Adrenal gland (tissue), 12 donors: ENCODE measurements around the gene RASGRF2. TPM values are rescaled to one million over a fixed set of nuclear protein-coding genes. Genes with fewer than 3 reads are reported as not detected.

Source experiments
- DNase-seq, 7 donors: peaks; one replicate each; pipeline ENCODE4 v3.0.0-alpha.2; 2019 to 2020
- H3K27ac ChIP-seq, 5 donors: fragments of 200-600 bp; sonication (generic) in 4 of 5; 1 replicate in 3 of 5; 2 replicates in 2 of 5; pipeline versions ENCODE4 v1.5.1 to v1.8.0; 2016 to 2020; ENCODE audit warnings: mild to moderate bottlenecking in 1 of 5
- H3K27me3 ChIP-seq: fragments of 200-600 bp; 2 replicates; pipeline ENCODE4 v1.8.0; 2021
- H3K36me3 ChIP-seq, 2 donors: fragments of 200-600 bp; replicated peaks in 1 of 2; 1 replicate in 1 of 2; 2 replicates in 1 of 2; pipeline versions ENCODE4 v1.5.1 to v1.8.0; 2018 to 2022
- H3K4me1 ChIP-seq, 2 donors: fragments of 200-600 bp; replicated peaks in 1 of 2; 1 replicate in 1 of 2; 2 replicates in 1 of 2; pipeline versions ENCODE4 v1.5.1 to v1.8.0; 2018 to 2021
- H3K4me3 ChIP-seq, 4 donors: fragments of 200-600 bp; sonication (generic) in 3 of 4; one replicate each; pipeline ENCODE4 v1.5.1; 2016 to 2018
- H3K9me3 ChIP-seq, 3 donors: fragments of 200-600 bp; sonication (generic) in 1 of 3; replicated peaks in 1 of 3; 1 replicate in 2 of 3; 2 replicates in 1 of 3; pipeline versions ENCODE4 v1.5.1 to v1.8.0; 2016 to 2021
- CTCF ChIP-seq, 6 experiments: fragments of 450-650 bp in 4 of 6; fragments of 200-600 bp in 2 of 6; sonication (generic) in 1 of 6; IDR thresholded peaks; 1 replicate in 5 of 6; 2 replicates in 1 of 6; pipeline versions ENCODE4 v1.5.1 to v1.8.0; 2016 to 2021; ENCODE audit warnings: antibody characterized with exemption in 6 of 6, mild to moderate bottlenecking in 2 of 6, moderate library complexity in 1 of 6
- POLR2A ChIP-seq, 2 donors: fragments of 450-650 bp; IDR thresholded peaks; one replicate each; pipeline ENCODE4 v1.6.1; 2017; ENCODE audit warnings: antibody characterized with exemption in 2 of 2, mild to moderate bottlenecking in 2 of 2, moderate library complexity in 1 of 2
- WGBS, 4 donors: extraction: QIAGEN DNeasy Blood & Tissue Kit in 2 of 4; methylation state at CpG; one replicate each; pipeline versions ENCODE4 v1.1.5 to v1.1.7; 2013 to 2017; 5-methylcytosine and 5-hydroxymethylcytosine counted together
- intact Hi-C, 2 donors: fragments of 100-400 bp; cut with DNase I; formaldehyde crosslinking; loops; one replicate each; pipeline versions ENCODE4 v1.14.1 to v1.15.0; 2022 to 2023
- polyA plus RNA-seq, 3 donors: library from polyadenylated mRNA; stranded (reverse); fragments of 200-250 nt in 2 of 3; fragments of 350-450 nt in 1 of 3; fragmentation: Illumina TruSeq in 1 of 3; extraction: RNeasy Lipid Tissue Mini Kit (QIAGEN cat#74804) in 1 of 3; gene quantifications; one replicate each; pipeline ENCODE4 v1.2.3, GENCODE V29; 2013 to 2014
- total RNA-seq, 9 donors: library from RNA; depleted of rRNA in 4 of 9; stranded (reverse); fragments of >200 nt in 4 of 9; fragments of 120-200 nt in 1 of 9; fragmentation: NEBNext Ultra II Directional in 1 of 9; extraction: Animal tissue kit (Norgen Biotek cat#: 25700) in 1 of 9; gene quantifications; one replicate each; pipeline versions ENCODE4 v1.1.0 to v1.2.4, GENCODE V29; 2013 to 2023
- donor health status: healthy with polysubstance abuse.
- donor health status: Bipolar disorder and iron deficiency.
- donor health status: DM: yes; HTN: yes; CAD: no.
- donor health status: DM: no; HTN: no; CAD: no.
- donor health status: DM: no; HTN: no; CAD: no.
- donor health status: DM: yes; HTN: yes; CAD: no.

RASGRF2 gene
- total and polyA plus RNA-seq, 12 donors: 0.33 to 5.7 (median 2.4) TPM

GRCh38 chr5:81006231-81006630 is 46.1 kb downstream of the RASGRF2 start:
- no peaks in the 10 kb centered on the region for H3K27me3 ChIP-seq
- H3K4me3 ChIP-seq: no peak overlapping the region
- intact Hi-C loops: no loop called here
- H3K9me3 ChIP-seq: no peaks in the 10 kb centered on the region
- no peak for DNase-seq
- H3K4me1 ChIP-seq: no peaks in the 10 kb centered on the region
- no peak overlapping the region for H3K27ac ChIP-seq
- TF ChIP-seq CTCF (IDR thresholded peaks at IDR 0.05) (no peak), POLR2A (IDR thresholded peaks at IDR 0.05) (no peak)
- H3K36me3 ChIP-seq: no peaks in the 10 kb centered on the region

- no peak for DNase-seq
- intact Hi-C loops: no loop called here
- Histone ChIP-seq H3K27ac (no peak overlapping the region), H3K4me1 (no peaks in the 10 kb centered on the region), H3K36me3 (no peaks in the 10 kb centered on the region), H3K9me3 (no peaks in the 10 kb centered on the region), H3K4me3 (no peak overlapping the region), H3K27me3 (no peaks in the 10 kb centered on the region)
- WGBS, 4 donors: 70 to 79% (median 72%) methylated on average over 8 of the region's 8 CpGs
- TF ChIP-seq CTCF (IDR thresholded peaks at IDR 0.05) (no peak), POLR2A (IDR thresholded peaks at IDR 0.05) (no peak)
These were observed 46.9 kb downstream of the RASGRF2 start for GRCh38 chr5:81006947-81007636.

GRCh38 chr5:81007637-81008027 is 47.5 kb downstream of the RASGRF2 start:
- no peak for TF ChIP-seq CTCF (IDR thresholded peaks at IDR 0.05)
- no peak for TF ChIP-seq POLR2A (IDR thresholded peaks at IDR 0.05)
- intact Hi-C loops: no loop called here
- 72 to 85% (median 77%) methylated on average over 5 of the region's 5 CpGs for WGBS, 4 donors
- Histone ChIP-seq H3K27me3 (no peaks in the 10 kb centered on the region), H3K27ac (no peak overlapping the region), H3K4me1 (no peaks in the 10 kb centered on the region), H3K36me3 (no peaks in the 10 kb centered on the region), H3K4me3 (no peak overlapping the region), H3K9me3 (no peaks in the 10 kb centered on the region)
- DNase-seq: no peak

GRCh38 chr5:81010336-81011169 is 50.4 kb downstream of the RASGRF2 start:
- Histone ChIP-seq H3K36me3 (no peaks in the 10 kb centered on the region), H3K9me3 (no peaks in the 10 kb centered on the region), H3K4me1 (no peaks in the 10 kb centered on the region), H3K27ac (no peak overlapping the region), H3K27me3 (no peaks in the 10 kb centered on the region), H3K4me3 (no peak overlapping the region)
- intact Hi-C loops: no loop called here
- TF ChIP-seq CTCF (IDR thresholded peaks at IDR 0.05) (no peak), POLR2A (IDR thresholded peaks at IDR 0.05) (no peak)
- no peak for DNase-seq
- 83 to 89% (median 85%) methylated on average over 5 of the region's 5 CpGs for WGBS, 4 donors
